HepG2 (cell line): ENCODE data around the gene OR2V2. TPM values are rescaled to one million over a fixed set of nuclear protein-coding genes. Genes with fewer than 3 reads are reported as not detected.

Experiments used
- ATAC-seq: fragments of 200-7000 bp; cut with Tn5 transposase; 3 replicates; pipeline ENCODE4 v1.9.1; 2020; ENCODE audit warnings: mild to moderate bottlenecking, moderate library complexity
- BruUV-seq: library from RNA; stranded (reverse); fragments of 400-500 nt; replicated peaks from 2 replicates; lab custom pipeline; 2021; lab: Mats Ljungman, UMichigan
- CTCF ChIA-PET: fragments of 300-600 bp; formaldehyde crosslinking; extraction: SDS; loops from one replicate; lab custom pipeline; 2021; ENCODE audit warnings: low total read pairs, inconsistent platforms, low intra/inter-chr PET ratio; lab: Yijun Ruan, JAX
- POLR2A ChIA-PET: fragments of 350-600 bp; sonication (Branson Sonifier 250); formaldehyde crosslinking; loops from one replicate; lab custom pipeline; 2020; ENCODE audit warnings: antibody characterized with exemption, inconsistent platforms; lab: Yijun Ruan, JAX
- DNase-seq: peaks from one replicate; pipeline ENCODE4 v3.0.0-alpha.2; 2015; ENCODE audit warnings: low spot score
- FAIRE-seq: peaks from 3 replicates; lab custom pipeline; 2011; peaks lifted over from hg19 to GRCh38; lab: Jason Lieb, UNC
- H2AFZ ChIP-seq: one replicate; pipeline ENCODE4 v1.6.1; 2011; ENCODE audit warnings: low read length, inconsistent platforms
- H3K27ac ChIP-seq: fragments of 300-600 bp; 3 replicates; pipeline ENCODE4 v1.8.0; 2011; ENCODE audit warnings: mixed run types, mild to moderate bottlenecking, mixed read lengths, low read length, inconsistent platforms; ENCODE audit not compliant: insufficient read depth; ENCODE audit errors: extremely low read length
- H3K27me3 ChIP-seq, 2 experiments: fragments of 200-600 bp in 1 of 2; 2 replicates in 1 of 2; 3 replicates in 1 of 2; pipeline versions ENCODE4 v1.6.0 to v1.8.0; 2011; ENCODE audit warnings: low read length in 2 of 2, mild to moderate bottlenecking in 2 of 2, moderate library complexity in 2 of 2, inconsistent platforms in 1 of 2; ENCODE audit not compliant: insufficient read depth in 2 of 2, control insufficient read depth in 1 of 2
- H3K36me3 ChIP-seq, 2 experiments: fragments of 200-600 bp in 1 of 2; replicated peaks in 1 of 2; 2 replicates in 1 of 2; 3 replicates in 1 of 2; pipeline versions ENCODE4 v1.5.1 to v1.8.0; 2011; ENCODE audit warnings: low read length in 2 of 2, inconsistent platforms in 1 of 2; ENCODE audit not compliant: insufficient read depth in 2 of 2, control insufficient read depth in 1 of 2
- H3K4me1 ChIP-seq: 2 replicates; pipeline ENCODE4 v1.5.1; 2012; ENCODE audit warnings: low read length, inconsistent platforms; ENCODE audit not compliant: insufficient read depth
- H3K4me2 ChIP-seq: 2 replicates; pipeline ENCODE4 v1.6.0; 2011; ENCODE audit warnings: low read depth, low read length, inconsistent platforms
- H3K4me3 ChIP-seq, 3 experiments: fragments of 200-600 bp in 1 of 3; sonication (generic), shearing (Covaris generic) in 1 of 3; replicated peaks in 1 of 3; 2 replicates each; pipeline ENCODE4 v1.5.1; 2011 to 2016; ENCODE audit warnings: low read length in 3 of 3, inconsistent platforms in 2 of 3, low read depth in 2 of 3, mild to moderate bottlenecking in 2 of 3, control low read depth in 1 of 3, mixed read lengths in 1 of 3; ENCODE audit not compliant: insufficient read depth in 1 of 3
- H3K79me2 ChIP-seq: one replicate; pipeline ENCODE4 v1.6.1; 2011; ENCODE audit warnings: low read length, inconsistent platforms; ENCODE audit not compliant: insufficient read depth
- H3K9ac ChIP-seq: 2 replicates; pipeline ENCODE4 v1.6.0; 2011; ENCODE audit warnings: mild to moderate bottlenecking, low read depth, low read length, inconsistent platforms; ENCODE audit not compliant: insufficient read depth
- H3K9me3 ChIP-seq: 2 replicates; pipeline ENCODE4 v1.5.1; 2012; ENCODE audit warnings: mild to moderate bottlenecking, low read length
- H4K20me1 ChIP-seq: 2 replicates; pipeline ENCODE4 v1.6.0; 2011; ENCODE audit warnings: inconsistent platforms, mild to moderate bottlenecking, low read length, moderate library complexity; ENCODE audit not compliant: insufficient read depth
- ARID2 ChIP-seq: sonication (generic); formaldehyde crosslinking; IDR thresholded peaks from 2 replicates; pipeline ENCODE4 v1.8.1; 2022; ENCODE audit warnings: mild to moderate bottlenecking, missing genetic modification reagents, borderline replicate concordance
- CBX1 ChIP-seq: IDR thresholded peaks from one replicate; pipeline ENCODE4 v1.6.1; 2016; ENCODE audit warnings: antibody characterized with exemption, low read depth
- DRAP1 ChIP-seq: IDR thresholded peaks from 2 replicates; pipeline ENCODE4 v1.6.1; 2016; ENCODE audit warnings: missing genetic modification reagents, missing compliant biosample characterization
- FOXK1 ChIP-seq: sonication (generic); formaldehyde crosslinking; IDR thresholded peaks from 2 replicates; pipeline ENCODE4 v1.4.0; 2020; ENCODE audit warnings: low read depth, missing genetic modification reagents, borderline replicate concordance
- FOXO4 ChIP-seq: sonication (generic); formaldehyde crosslinking; conservative IDR thresholded peaks from 2 replicates; pipeline ENCODE4 v1.8.1; 2023; ENCODE audit warnings: missing genetic modification reagents
- FUBP1 ChIP-seq: sonication (generic); formaldehyde crosslinking; IDR thresholded peaks from 2 replicates; pipeline ENCODE4 v1.5.1; 2020; ENCODE audit warnings: missing genetic modification reagents, mild to moderate bottlenecking, borderline replicate concordance
- HMG20B ChIP-seq: conservative IDR thresholded peaks from 2 replicates; pipeline ENCODE4 v1.6.1; 2016; ENCODE audit warnings: missing genetic modification reagents, missing compliant biosample characterization
- SMC3 ChIP-seq: IDR thresholded peaks from 2 replicates; pipeline ENCODE4 v1.6.1; 2011; ENCODE audit warnings: low read length, improper control_type of control experiment
- STAG1 ChIP-seq: sonication (generic); formaldehyde crosslinking; IDR thresholded peaks from 2 replicates; pipeline ENCODE4 v1.4.0; 2020; ENCODE audit warnings: missing genetic modification reagents
- THAP7 ChIP-seq: sonication (generic); formaldehyde crosslinking; IDR thresholded peaks from 2 replicates; pipeline ENCODE4 v1.8.1; 2023; ENCODE audit warnings: mild to moderate bottlenecking, missing genetic modification reagents
- ZNF282 ChIP-seq: fragments of 450-650 bp; IDR thresholded peaks from 2 replicates; pipeline ENCODE4 v1.6.1; 2018; ENCODE audit not compliant: partially characterized antibody
- WGBS: methylation state at CpG from one replicate; pipeline ENCODE4 v1.1.6; 2017; ENCODE audit warnings: low lambda C conversion rate; 5-methylcytosine and 5-hydroxymethylcytosine counted together
- in situ Hi-C: cut with HindIII; loops from 2 replicates; pipeline ENCODE4 v1.10.0; 2017; ENCODE audit warnings: low pct_unique_long_range_greater_than_20kb; ENCODE audit not compliant: extremely low pct_ligation_motif_present
- intact Hi-C: fragments of 100-400 bp; cut with micrococcal nuclease; formaldehyde crosslinking; loops from one replicate; pipeline ENCODE4 v1.10.0; 2022; ENCODE audit not compliant: unreplicated experiment
- polyA plus RNA-seq, 8 experiments: library from polyadenylated mRNA; depleted of rRNA in 3 of 8; stranded (reverse) in 7 of 8; unstranded in 1 of 8; fragments of >200 nt; fragmentation: Illumina TruSeq in 4 of 8; extraction: Trizol in 4 of 8; gene quantifications; 2 replicates each; pipeline versions ENCODE4 v1.2.1 to v1.2.3, GENCODE V29; 2011 to 2016; ENCODE audit warnings: low read depth in 4 of 8, missing spikeins in 1 of 8, mixed read lengths in 1 of 8; ENCODE audit not compliant: insufficient read depth in 1 of 8
- total RNA-seq, 5 experiments: library from RNA; depleted of rRNA; stranded (reverse); fragments of >200 nt; fragmentation: Illumina TruSeq; extraction: Trizol; gene quantifications; 2 replicates each; pipeline ENCODE4 v1.2.3, GENCODE V29; 2016; ENCODE audit warnings: low read depth in 1 of 5

The OR2V2 gene
- total and polyA plus RNA-seq, 2 of the 13 experiments (the other 11 are each of a cell fraction or from before 2014, with no cell fraction given): not detected

GRCh38 chr5:181158869-181159268 is 11.5 kb downstream of the OR2V2 start:
- TF ChIP-seq FUBP1 (CRISPR knock-in tag) (no peak), ZNF282 (no peak)
- no peak overlapping the region for H3K4me3 ChIP-seq
- CTCF ChIA-PET: interaction anchor here (0.7 to 2.4 kb wide), 2 partner anchors 26 to 290 kb away, joined by 3 to 11 read pairs; no protein-coding TSS in a partner anchor
- H3K9ac ChIP-seq: no peak overlapping the region
- H4K20me1 ChIP-seq: no peaks in the 10 kb centered on the region
- POLR2A ChIA-PET: no interaction called here
- no TSS peak for BruUV-seq
- H3K36me3 ChIP-seq: no peaks in the 10 kb centered on the region
- in situ Hi-C loops (loop anchor here (5.0 to 10.0 kb wide), 2 partner anchors 287 to 374 kb away; no protein-coding TSS in a partner anchor), intact Hi-C loops (loop anchor here (2.0 to 10.0 kb wide), 2 partner anchors 294 to 374 kb away; partner anchors contain the start of gene ZFP62)
- peaks cover 0 to 13% of the 10 kb centered on the region in 2 experiments; a peak in 3 of 5 replicates for H3K27me3 ChIP-seq
- WGBS: 90% methylated on average over 3 of the region's 3 CpGs
- H3K79me2 ChIP-seq: no peaks in the 10 kb centered on the region
- no peak overlapping the region for H3K4me2 ChIP-seq
- no peak for ATAC-seq
- H3K27ac ChIP-seq: no peak overlapping the region
- no peak overlapping the region for H2AFZ ChIP-seq
- H3K9me3 ChIP-seq: no peaks in the 10 kb centered on the region
- no peak for FAIRE-seq
- no peak for DNase-seq
- H3K4me1 ChIP-seq: peaks cover 32% of the 10 kb centered on the region

GRCh38 chr5:181159286-181160151 is 12.1 kb downstream of the OR2V2 start:
- Histone ChIP-seq H3K4me2 (peak overlapping the region; percentile 70), H3K36me3 (no peaks in the 10 kb centered on the region), H4K20me1 (no peaks in the 10 kb centered on the region), H3K9me3 (no peaks in the 10 kb centered on the region), H3K4me1 (peaks cover 32% of the 10 kb centered on the region), H2AFZ (no peak overlapping the region), H3K9ac (peak overlapping the region; percentile 49; the same call in 1 of the 2 replicates), H3K27me3 (peaks cover 0 to 11% of the 10 kb centered on the region in 2 experiments; a peak in 2 of 5 replicates), H3K79me2 (no peaks in the 10 kb centered on the region), H3K27ac (no peak overlapping the region), H3K4me3 (peak overlapping the region in 1 of 3 experiments; percentile 62; a peak in 1 of 6 replicates)
- BruUV-seq: no TSS peak
- in situ Hi-C loops (loop anchor here (5.0 to 10.0 kb wide), 2 partner anchors 287 to 375 kb away; no protein-coding TSS in a partner anchor), intact Hi-C loops (loop anchor here (2.0 to 10.0 kb wide), 2 partner anchors 295 to 375 kb away; partner anchors contain the start of gene ZFP62)
- ATAC-seq (peak; percentile 93), FAIRE-seq (peak; percentile 82), DNase-seq (peak; percentile 67)
- WGBS: 19% methylated on average over 16 of the region's 20 CpGs
- ChIA-PET CTCF (interaction anchor here (0.7 to 2.4 kb wide), 3 partner anchors 24 to 290 kb away, joined by 3 to 11 read pairs (median 4); no protein-coding TSS in a partner anchor), POLR2A (no interaction called here)
- TF ChIP-seq CBX1: peak; percentile 44
- TF ChIP-seq STAG1: peak; percentile 91
- no peak for TF ChIP-seq HMG20B
- no peak for TF ChIP-seq THAP7
- TF ChIP-seq FOXK1 (CRISPR knock-in tag): peak; percentile 39; the same call in 1 of the 2 replicates
- peak; percentile 83 for TF ChIP-seq SMC3
- TF ChIP-seq ARID2 (CRISPR knock-in tag): no peak
- 0 out of 2 replicates have a peak, but pooled peaks have one; percentile 16 for TF ChIP-seq DRAP1 (CRISPR knock-in tag)
- no peak for TF ChIP-seq FOXO4 (CRISPR knock-in tag)
